Mammary microvascular endothelial cell (primary cell): Measurements from ENCODE around the gene ADRA2A. TPM values are rescaled to one million over a fixed set of nuclear protein-coding genes. Genes with fewer than 3 reads are reported as not detected.

Source experiments
- total RNA-seq: library from RNA; depleted of rRNA; stranded (reverse); fragments of >200 nt; gene quantifications from 2 replicates; pipeline ENCODE4 v1.2.3, GENCODE V29; 2015

ADRA2A gene
- total RNA-seq = under 0.01 TPM in 1 of 2 replicates, not detected in the other

GRCh38 chr10:111076682-111077478 is at the start of gene ADRA2A:
Gene ADRA2A (plus strand): TSS chr10:111077029. CDS start chr10:111077997, 968 bp downstream.

Other genes with a start within 250 kb of the ADRA2A start
- gene PDCD4, start 205.1 kb upstream of the ADRA2A start, total RNA-seq = 15.5 and 28.6 TPM in 2 replicates
- gene BBIP1, start 157.8 kb upstream of the ADRA2A start, total RNA-seq = 23.7 and 30.8 TPM in 2 replicates
- gene SHOC2, start 157.4 kb upstream of the ADRA2A start, total RNA-seq = 19.3 and 21.5 TPM in 2 replicates